GM13976 (cell line): ENCODE data around the gene EPHX1.
"Not testable (repeated sequence)": the region's sequence is repeated elsewhere in the genome, so short reads cannot be mapped to it uniquely, and the experiment has no call there.

Experiments
- DNase-seq: peaks from one replicate; pipeline ENCODE4 v3.0.0; 2012; ENCODE audit warnings: low spot score
- CTCF ChIP-seq: IDR thresholded peaks from 2 replicates; pipeline ENCODE4 v1.5.1; 2012; ENCODE audit warnings: borderline replicate concordance, mild to moderate bottlenecking; ENCODE audit not compliant: insufficient read depth; ENCODE audit errors: extremely low read depth, missing control alignments, control extremely low read depth
- in situ Hi-C: fragments of 300-500 bp; cut with MboI; formaldehyde crosslinking; loops from one replicate; pipeline ENCODE4 v1.12.0; 2022; ENCODE audit warnings: low sequenced_read_pairs, mixed read lengths, inconsistent platforms; ENCODE audit not compliant: unreplicated experiment

Gene EPHX1

GRCh38 chr1:225809842-225810578, at the start of gene EPHX1:
TSS of gene EPHX1 (plus strand) at chr1:225810124. CDS start at chr1:225828730, 18,606 bp downstream.
- TF ChIP-seq CTCF: no peak
- DNase-seq: peak; percentile 94
- in situ Hi-C loops: no loop called here

GRCh38 chr1:225760531-225760930, 49.4 kb upstream of the EPHX1 start:
- no peak for DNase-seq
- in situ Hi-C loops: loop anchor here (10.0 kb wide), 1 partner anchor 214 kb away; no protein-coding TSS in a partner anchor
- TF ChIP-seq CTCF: no peak

- in situ Hi-C loops: loop anchor here (10.0 kb wide), 1 partner anchor 213 kb away; no protein-coding TSS in a partner anchor
- not testable (repeated sequence) for DNase-seq
These were observed 48.5 kb upstream of the EPHX1 start for GRCh38 chr1:225761395-225761794.

DNA sequence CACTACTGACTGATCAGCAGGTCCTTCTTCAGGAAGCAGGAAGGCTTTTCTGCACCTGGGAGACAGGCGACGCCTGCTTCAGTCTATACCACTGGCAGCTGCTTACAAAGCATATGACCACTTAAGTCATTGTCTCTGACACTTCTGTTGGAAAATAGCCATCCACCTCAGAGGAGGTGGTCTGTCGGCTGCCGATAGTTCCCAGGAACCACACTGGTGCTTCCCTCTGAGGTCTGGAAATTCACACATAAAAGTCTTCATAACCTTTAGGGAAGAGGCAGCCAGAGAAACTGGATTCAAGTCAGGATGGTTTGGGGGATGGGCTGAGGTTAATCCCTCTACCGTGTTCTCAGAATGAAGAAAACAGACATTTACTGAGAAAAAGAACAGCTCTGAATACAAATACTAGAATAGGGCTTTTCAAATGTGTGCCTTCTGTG, 47.9 kb upstream of the EPHX1 start:
- TF ChIP-seq CTCF: no peak
- in situ Hi-C loops: loop anchor here (10.0 kb wide), 1 partner anchor 213 kb away; no protein-coding TSS in a partner anchor
- no peak for DNase-seq

GRCh38 chr1:225762444-225762843, 47.5 kb upstream of the EPHX1 start:
- no peak for TF ChIP-seq CTCF
- in situ Hi-C loops: loop anchor here (10.0 kb wide), 1 partner anchor 212 kb away; no protein-coding TSS in a partner anchor
- no peak for DNase-seq

GRCh38 chr1:225763716-225764548, 46.0 kb upstream of the EPHX1 start:
- no peak for DNase-seq
- in situ Hi-C loops: loop anchor here (10.0 kb wide), 1 partner anchor 211 kb away; no protein-coding TSS in a partner anchor
- no peak for TF ChIP-seq CTCF
